22Rv1 (cell line): ENCODE results near the gene TBC1D1.

Experiments used
- CTCF ChIP-seq: fragments of 450-650 bp; IDR thresholded peaks from 2 replicates; pipeline ENCODE4 v1.5.1; 2017; ENCODE audit warnings: mild to moderate bottlenecking
- ZFX ChIP-seq: fragments of 450-650 bp; IDR thresholded peaks from 2 replicates; pipeline ENCODE4 v1.6.1; 2017; ENCODE audit warnings: antibody characterized with exemption, borderline replicate concordance

- TF ChIP-seq CTCF (no peak), ZFX (no peak)
Measured at GRCh38 chr4:38002451-38003071, 111.7 kb downstream of the TBC1D1 start.
